ENCODE measurements around the gene WDR82.

- TF ChIP-seq POLR2AphosphoS5 (IDR thresholded peaks at IDR 0.05) (no peak), CTCF (IDR thresholded peaks at IDR 0.05) (no peak), POLR2A (IDR thresholded peaks at IDR 0.05) (no peak)
Observed at GRCh38 chr3:52319921-52320595, 41.6 kb upstream of the WDR82 start.

Data from upper lobe of left lung (tissue), 4 donors.